GM18517 (cell line): Measurements from ENCODE around the gene MACROH2A1.

Experiments
- ATAC-seq: cut with Tn5 transposase; IDR thresholded peaks from one replicate; pipeline ENCODE4 v1.9.1; 2021; ENCODE audit warnings: mild to moderate bottlenecking, moderate library complexity; ENCODE audit not compliant: unreplicated experiment

MACROH2A1 gene

GRCh38 chr5:135335031-135335828 lies 63.8 kb downstream of the MACROH2A1 start:
- no peak for ATAC-seq

- ATAC-seq, result no peak
Measured at GRCh38 chr5:135333732-135334515, 65.1 kb downstream of the MACROH2A1 start.

- no peak for ATAC-seq
Measured at GRCh38 chr5:135332519-135333150, 66.4 kb downstream of the MACROH2A1 start.

- ATAC-seq, result no peak
Measured at GRCh38 chr5:135331612-135332011, 67.4 kb downstream of the MACROH2A1 start.

- ATAC-seq, result no peak
Measured at GRCh38 chr5:135330798-135331096, 68.3 kb downstream of the MACROH2A1 start.

- ATAC-seq, result no peak
Measured at GRCh38 chr5:135329913-135330797, 68.9 kb downstream of the MACROH2A1 start.

GRCh38 chr5:135329066-135329912 lies 69.7 kb downstream of the MACROH2A1 start:
- no peak for ATAC-seq

- ATAC-seq, result no peak
Measured at GRCh38 chr5:135328128-135328687, 70.8 kb downstream of the MACROH2A1 start.

GRCh38 chr5:135327429-135328127 lies 71.5 kb downstream of the MACROH2A1 start:
- no peak for ATAC-seq

GRCh38 chr5:135326296-135327254 lies 72.5 kb downstream of the MACROH2A1 start:
- ATAC-seq, result no peak

GRCh38 chr5:135324897-135325650 lies 74.0 kb downstream of the MACROH2A1 start:
- no peak for ATAC-seq

- ATAC-seq, result no peak
Measured at GRCh38 chr5:135324160-135324559, 74.9 kb downstream of the MACROH2A1 start.

GRCh38 chr5:135323701-135324132 lies 75.3 kb downstream of the MACROH2A1 start:
- no peak for ATAC-seq

GRCh38 chr5:135323227-135323626 lies 75.8 kb downstream of the MACROH2A1 start:
- no peak for ATAC-seq

GRCh38 chr5:135322744-135323143 lies 76.3 kb downstream of the MACROH2A1 start:
- ATAC-seq, result no peak

- ATAC-seq, result no peak
Measured at GRCh38 chr5:135322271-135322670, 76.8 kb downstream of the MACROH2A1 start.
